Activated gamma-delta T cell treated with anti-CD3 and anti-CD28 coated beads, Interleukin-2, amount 50 U/mL, for 16 hours (primary cell): ENCODE data around the gene GNAQ.
"Not testable (repeated sequence)": the region's sequence is repeated elsewhere in the genome, so short reads cannot be mapped to it uniquely, and the experiment has no call there.

ENCODE experiments used
- DNase-seq: peaks from one replicate; pipeline ENCODE4 v3.0.0-alpha.2; 2020; ENCODE audit warnings: low read depth

The GNAQ gene

DNA sequence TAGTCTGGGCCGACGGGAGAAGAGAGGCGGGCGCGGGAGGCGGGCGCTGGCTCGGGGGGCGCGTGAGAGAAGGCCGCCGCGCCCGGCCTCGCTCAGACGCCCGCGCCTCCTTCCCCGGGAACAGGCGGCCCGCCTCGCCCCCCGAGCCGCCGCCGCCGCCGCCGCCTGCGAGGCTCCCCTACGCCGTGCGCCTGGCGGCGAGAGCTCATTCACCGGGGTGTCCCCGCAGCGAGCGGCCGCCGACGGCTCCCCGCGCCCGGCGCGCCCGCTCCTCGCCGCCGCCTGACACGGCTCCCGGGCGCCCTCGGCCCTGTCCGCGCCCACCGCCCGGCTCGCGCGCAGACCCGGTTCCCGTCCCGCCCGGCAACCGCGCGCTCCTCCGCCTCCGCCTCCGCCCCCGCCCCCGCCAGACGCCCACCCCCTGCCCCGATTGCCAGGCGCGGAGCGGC lies at the start of gene GNAQ:
Gene GNAQ (minus strand): TSS at position 368 of the 449 bp plus-strand sequence. CDS start 576 bp downstream, outside the sequence.
- peak; percentile 13 for DNase-seq

DNA sequence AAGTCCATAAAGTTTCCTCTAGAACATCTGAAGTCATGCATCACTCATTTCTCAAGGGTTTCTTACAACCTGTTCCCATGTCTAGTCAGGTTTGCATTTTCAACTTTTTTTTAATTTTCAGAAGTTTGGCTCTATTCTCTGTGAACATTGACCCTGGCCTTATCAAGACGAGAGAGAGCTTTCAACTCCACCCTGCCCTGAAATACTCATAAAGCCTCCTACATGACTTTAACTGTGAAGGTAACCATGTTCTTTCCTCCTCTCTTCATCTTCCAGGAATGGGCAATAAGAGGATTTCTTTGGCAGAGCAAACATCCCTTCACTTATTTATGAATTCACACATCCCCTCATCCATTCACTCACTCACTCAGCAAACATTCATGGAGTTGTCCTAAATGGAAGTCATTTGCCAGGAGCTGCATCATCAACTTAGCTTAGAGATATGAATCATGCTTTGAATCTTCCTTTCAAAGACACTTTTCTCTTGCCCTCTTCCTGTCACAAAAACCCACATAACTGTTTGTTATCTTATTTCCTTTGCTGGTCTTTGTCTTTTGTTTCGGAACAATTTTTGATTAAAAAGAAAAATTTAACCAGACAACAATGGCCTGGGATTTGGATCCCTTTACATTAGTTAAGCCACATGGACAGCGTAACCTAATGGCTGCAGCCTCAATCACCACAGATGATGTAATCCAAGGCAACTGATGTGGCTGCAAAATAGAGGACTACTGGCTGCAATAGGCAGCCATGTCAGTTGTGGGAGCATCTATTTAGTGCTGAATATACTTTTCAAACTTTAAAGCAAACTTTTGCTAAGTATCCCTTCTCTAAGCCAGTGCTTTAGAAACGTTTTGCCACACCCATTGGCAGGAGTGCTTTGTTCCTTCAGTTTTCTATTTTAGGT lies 43.0 kb upstream of the GNAQ start:
- DNase-seq: no peak

DNA sequence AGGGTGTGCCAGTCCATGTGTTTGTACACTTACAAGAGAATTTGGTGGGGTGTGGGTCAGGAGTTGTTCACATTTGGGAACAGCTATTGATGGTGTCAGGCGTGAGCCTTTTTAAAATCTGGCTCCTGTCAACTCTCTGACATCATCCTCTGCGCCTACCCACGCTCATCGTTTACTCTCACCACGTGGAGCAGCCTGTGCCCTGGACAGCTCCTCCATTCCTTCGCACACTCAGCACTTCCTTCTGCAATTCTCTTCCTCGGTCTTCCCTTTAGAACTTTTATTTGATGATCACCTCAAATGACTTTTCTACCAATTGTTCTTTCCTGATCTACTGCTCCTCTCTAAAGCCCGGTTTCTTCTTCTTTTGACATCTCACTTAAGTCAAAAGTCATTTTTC lies 42.1 kb upstream of the GNAQ start:
- DNase-seq: no peak

DNA sequence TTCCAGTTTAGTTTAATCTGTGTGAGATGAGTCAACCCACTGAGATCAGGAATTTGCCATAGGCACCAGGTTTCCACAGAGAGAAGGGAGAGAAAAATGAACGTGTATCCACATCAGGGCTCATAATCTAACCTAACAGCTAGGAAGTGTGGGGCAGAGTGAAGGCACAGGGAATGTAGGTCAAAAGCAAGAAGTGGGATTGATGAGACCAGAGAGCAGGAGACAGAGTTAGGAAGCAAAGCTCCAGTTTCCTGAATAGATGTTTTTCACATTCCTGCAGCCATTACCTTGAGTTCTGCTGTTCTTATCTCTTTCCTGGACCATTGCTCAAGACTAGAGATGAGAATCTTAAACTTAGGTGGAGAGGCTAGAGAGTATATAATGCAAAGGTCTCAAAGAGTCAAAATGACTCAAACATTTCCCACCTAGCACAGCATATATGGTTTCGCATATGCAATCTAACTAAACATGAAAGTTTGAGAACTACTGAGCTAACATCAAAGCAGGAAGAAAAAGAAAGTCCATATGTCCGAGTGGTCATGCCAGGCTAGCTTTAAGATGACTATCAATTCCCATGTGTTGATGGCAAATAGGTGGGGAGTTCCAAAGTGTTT lies 41.1 kb upstream of the GNAQ start:
- DNase-seq: no peak

DNA sequence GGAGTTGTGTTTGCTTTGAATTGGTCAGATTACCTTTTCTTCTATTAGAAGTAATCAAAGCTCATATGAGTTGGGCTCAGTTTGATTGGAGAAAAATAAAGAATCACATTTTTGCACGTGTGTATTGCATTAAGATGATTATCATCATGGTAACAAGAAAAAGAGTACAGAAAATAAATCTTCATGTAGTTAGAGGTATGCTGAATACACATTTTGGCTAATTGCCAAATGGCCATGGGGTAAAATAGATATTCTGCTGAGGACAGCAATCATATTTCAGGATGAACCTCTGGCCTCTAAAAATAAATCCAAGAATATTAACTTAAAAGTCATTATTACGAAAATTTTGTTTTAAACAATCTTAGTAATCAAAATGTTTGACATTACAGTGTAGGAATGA lies 38.9 kb upstream of the GNAQ start:
- DNase-seq: no peak

DNA sequence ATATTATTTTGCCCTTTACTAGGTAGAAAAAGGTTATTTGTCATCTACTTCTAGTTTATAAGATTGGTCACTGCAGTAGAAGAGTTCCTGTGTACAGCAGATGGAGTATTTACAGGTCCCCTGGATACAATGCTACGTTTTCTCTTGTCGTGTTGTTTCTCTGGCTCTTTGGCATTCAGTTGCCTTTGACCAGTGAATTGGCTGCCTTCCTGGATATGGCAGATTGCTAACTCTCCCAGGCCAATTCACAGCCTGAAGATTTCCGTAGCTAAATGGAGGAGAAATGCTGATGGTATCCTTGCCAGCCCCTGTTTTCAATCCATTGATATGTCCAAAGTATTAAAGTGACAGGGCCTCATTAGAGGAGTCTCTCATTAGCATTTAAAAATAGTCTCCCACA lies 32.5 kb upstream of the GNAQ start:
- no peak for DNase-seq

DNA sequence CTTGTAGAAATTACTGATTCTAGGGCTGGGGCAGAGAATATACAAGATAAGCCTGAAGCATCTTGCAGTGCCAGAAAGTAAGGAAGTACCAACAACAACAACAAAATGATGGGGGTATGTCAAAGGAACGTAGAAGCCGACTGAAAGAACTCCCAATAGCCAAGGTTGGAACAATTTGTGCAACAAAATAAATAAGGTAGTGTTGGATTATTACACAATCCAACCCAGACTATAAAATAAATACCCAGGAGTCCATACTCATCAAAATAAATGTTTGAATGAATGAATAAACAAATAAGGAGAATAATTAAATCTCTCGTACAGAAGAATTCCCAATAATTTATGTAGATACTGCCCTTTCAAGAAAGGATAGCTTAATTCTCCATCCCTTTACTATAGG lies 31.1 kb upstream of the GNAQ start:
- no peak for DNase-seq

DNA sequence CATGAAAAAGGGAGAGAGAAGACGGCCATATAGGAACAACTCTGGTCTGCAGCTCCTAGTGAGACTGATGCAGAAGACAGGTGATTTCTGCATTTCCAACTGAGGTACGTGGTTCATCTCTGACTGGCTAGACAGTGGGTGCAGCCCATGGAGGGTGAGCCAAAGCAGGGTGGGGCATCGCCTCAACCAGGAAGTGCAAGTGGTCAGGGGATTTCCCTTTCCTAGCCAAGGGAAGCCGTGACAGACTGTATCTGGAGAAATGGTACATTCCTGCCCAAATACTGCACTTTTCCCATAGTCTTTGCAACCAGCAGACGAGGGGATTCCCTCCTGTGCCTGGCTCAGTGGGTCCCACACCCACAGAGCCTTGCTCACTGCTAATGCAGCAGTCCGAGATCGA lies 22.6 kb upstream of the GNAQ start:
- not testable (repeated sequence) for DNase-seq

DNA sequence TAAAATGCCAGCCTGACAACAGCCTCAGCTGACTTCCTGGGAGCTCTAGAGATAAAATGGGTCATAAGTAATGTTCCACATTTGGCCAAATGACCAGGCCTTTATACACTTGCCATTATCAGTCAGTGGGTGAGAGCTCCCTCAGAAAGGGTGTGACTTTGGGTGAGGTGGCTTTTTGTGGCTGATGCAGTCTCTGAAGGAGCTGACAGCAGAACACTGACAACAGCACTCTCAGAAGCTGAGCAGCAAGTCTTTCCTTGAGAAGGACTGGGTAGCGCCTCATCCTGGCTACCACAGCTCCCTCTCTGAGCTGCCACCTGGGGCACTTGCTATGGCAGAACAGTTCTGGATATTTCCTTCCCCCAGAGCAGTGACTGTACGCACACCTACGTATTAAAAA lies 22.0 kb upstream of the GNAQ start:
- no peak for DNase-seq

DNA sequence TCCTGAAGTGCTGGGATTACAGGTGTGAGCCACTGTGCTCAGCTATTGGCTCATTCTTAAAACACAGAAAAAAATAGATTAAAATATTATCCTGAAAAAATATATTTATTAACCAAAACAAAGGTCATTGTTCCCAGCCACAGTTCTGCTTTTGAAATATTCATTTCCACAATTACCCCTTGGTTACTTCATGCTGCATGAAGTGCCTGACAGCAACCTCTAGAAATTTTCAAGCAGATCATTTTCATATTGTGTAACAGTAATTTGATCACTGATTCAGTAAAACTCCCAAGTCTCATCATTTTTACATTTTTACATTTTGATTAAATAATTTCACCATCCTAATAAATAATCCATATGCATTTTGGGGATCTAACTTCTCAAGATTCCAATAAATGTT lies 18.8 kb upstream of the GNAQ start:
- DNase-seq: no peak

DNA sequence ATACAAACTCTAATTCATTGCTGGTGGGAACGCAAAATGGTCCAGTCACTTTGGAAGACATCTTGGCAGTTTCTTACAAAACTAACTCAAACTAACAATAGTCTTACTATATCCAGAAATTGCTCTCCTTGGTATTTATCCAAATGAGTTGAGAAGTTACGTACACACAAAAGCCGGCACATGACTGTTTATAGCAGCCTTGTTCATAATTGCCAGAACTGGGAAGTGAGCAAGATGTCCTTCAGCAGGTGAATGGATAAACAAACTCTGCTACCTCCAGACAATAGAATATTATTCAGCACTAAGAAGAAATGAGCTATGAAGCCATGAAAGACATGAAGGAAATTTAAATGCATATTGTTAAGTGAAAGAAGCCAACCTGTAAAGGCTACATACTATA lies 17.9 kb upstream of the GNAQ start:
- DNase-seq: no peak

DNA sequence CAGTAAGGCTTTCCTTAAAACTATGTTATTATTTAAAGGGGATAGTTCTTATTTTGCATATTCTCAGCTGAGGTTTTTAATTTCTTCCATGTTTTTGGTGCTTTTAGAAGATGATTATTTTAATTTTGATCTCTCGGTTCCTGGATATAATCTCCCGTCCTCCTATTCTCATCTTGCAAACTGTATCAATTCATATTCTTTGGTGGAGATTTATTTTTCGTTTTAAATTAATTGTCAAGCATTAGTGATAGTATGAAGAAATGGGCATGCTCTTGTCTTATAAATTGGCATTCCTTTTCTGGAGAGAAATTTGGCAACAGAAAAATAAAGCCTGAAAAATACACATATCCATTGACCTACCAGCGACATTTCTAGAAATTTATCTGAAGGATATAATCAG lies 15.5 kb upstream of the GNAQ start:
- DNase-seq: no peak

DNA sequence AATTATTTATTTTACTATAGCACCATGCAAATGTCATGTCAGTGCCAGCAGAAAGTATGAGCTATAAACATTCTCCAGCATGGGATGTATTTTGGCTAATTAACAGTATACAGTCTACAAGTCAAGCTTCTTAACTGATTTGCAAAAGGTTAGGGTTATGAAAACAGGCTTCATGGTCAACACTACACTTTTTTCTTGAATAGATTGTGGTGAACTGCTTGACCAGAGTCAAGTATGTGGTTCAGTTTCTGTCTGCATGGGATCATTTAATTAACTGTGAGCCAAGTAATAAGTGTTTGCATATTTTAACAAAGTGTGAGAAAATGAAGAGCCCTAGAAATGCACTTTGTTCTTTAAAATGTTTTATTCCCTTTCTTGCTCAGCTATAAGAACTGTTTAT lies 14.5 kb upstream of the GNAQ start:
- no peak for DNase-seq

DNA sequence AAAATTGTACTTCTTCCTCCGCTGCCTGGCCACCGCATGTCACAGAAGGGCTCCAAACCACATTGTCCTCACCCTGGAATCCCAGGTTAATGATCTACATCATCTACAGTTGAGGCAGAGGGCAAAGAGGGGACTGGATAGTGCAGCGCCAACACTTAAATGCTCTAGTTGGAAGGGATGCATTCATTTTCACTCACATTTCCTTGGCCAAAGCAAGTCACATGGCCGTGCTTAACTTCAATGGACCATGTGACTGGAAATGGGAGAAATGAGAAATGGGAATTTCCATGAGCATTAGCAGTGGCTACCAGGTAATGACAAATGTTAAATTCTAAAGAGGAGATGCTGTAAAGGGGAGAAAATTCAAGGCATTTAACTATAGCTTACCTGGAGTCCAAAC lies 13.3 kb upstream of the GNAQ start:
- no peak for DNase-seq

DNA sequence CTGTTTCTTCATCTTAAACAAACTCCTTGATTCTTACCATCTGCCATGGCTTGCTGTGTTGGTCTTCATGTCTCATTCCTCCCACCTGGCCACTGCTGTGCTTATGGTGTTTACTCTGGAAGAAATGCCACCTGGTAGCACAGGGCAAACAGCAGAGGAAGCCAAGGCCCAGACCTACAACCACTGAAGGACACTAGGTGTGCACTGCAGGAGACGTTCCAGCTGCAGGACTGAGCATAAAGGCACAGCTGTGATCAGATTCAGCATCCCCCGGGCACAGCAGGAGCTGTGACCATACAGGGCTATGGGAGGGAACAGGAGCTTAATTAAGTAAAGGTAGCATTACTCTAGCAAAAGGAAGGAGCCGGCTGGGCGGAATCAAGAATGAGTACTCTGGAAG lies 12.6 kb upstream of the GNAQ start:
- DNase-seq: no peak

DNA sequence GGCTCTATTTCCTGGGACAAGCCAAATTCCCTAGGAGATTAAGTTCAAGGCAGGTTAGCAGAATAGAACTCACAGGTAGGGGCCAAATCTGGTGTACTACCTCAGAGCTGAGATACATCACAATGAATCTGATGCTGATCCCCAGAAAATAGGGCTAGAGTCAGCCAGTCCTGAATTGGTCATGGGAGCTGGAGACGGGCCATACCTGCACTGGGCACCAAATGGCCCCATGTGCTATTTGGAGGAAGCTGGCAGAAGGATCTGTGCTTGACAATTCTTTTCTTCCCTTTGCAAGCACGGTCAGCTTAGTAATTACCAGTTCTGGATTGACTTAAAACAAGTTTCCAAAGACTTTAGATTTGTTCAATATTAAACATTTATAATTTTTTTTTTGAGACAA lies 10.4 kb upstream of the GNAQ start:
- no peak for DNase-seq

DNA sequence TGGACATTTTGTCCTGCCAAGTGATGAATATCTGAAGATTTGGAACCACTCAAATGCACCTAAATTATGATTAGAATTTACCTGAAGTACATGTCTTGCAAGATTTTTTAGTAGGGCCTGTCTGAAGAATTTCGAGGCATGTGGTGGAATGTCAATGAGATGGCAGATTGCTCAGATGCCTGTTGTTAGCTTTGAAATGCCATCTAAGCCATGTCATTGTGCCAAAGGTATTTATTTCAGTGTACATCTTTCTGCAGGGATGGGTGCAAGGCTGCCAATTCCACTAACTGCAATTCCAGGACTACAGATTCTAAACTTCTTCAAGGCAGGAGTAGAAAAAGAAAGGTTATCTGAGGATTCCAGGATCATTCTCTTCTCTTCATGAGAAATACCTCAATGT lies 9.1 kb upstream of the GNAQ start:
- no peak for DNase-seq

DNA sequence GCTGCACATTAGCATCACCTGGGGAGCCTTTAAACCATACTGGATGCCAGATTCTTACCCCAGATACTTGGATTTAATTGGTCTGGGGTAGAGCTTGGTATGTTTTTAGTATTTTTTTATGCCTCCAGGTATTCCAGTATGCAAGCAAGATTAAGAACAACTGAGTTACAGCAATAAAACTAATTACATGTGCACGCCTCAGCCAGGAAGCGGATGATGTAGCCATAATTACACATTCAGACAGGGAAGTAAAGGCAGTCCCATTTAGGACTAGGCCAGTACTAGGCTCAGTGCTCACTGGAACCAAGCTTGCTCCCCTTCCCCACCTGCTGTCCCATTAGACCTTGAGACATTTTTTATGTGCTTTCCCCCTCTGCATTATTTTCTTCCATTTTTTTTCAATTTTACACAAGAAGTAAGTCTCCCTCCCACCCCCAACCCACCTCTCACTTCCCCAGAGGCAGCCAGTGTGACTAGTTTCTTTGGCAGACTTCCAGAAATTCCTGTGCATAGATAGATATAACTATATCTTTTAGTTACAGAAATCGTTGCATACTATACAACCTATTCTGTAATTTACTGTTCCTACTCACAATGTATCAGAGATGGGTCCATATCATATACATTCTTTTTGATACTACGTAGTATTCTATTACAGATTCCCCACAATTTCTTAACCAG lies 7.1 kb upstream of the GNAQ start:
- no peak for DNase-seq

DNA sequence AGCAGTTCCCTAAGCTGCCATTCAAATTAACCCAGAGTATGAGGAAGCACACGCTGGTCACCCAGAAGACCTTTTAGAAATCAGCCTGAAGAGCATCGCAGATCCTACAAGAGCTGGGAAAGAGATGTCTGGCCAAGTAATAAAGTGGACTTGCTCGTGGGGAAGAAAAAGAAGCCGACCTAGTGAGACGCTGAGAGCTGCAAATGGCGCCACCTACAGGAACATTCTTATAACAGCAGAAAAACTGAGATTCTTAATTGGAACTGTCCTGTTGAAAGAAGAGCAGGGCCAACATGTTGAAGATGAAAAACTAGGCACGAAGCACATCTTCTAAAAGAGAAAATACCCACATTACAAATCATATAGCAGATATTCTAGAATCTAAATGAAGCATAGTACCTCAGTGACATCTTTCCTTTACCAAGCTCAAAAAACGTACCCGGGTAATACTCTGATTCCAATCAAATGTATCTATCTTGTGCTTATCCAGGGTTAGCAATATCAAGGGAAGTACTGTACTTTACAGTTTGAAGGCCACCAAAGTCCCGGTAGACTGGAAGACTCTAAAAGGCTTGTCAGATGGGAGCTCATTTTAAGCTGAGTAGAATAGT lies 3.9 kb upstream of the GNAQ start:
- DNase-seq: peak; percentile 28

DNA sequence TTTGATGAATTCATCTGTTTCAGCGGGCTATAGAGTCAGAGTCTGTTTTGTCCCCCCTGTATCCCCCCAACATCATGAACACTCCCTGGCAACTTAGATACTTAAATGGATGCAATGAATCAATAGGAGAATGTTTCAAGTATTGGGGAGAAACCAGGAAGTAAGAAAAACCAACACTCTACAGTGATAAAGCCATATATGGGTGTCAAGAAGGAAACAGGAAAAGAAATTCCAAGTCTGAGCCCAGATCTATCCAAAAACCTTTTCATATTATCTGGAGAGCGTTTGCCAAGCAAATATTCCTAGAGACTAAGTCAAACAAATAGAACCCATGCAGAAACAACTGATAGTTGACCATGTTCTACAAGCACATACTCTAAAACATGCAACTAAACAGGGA lies 2.3 kb upstream of the GNAQ start:
- no peak for DNase-seq

DNA sequence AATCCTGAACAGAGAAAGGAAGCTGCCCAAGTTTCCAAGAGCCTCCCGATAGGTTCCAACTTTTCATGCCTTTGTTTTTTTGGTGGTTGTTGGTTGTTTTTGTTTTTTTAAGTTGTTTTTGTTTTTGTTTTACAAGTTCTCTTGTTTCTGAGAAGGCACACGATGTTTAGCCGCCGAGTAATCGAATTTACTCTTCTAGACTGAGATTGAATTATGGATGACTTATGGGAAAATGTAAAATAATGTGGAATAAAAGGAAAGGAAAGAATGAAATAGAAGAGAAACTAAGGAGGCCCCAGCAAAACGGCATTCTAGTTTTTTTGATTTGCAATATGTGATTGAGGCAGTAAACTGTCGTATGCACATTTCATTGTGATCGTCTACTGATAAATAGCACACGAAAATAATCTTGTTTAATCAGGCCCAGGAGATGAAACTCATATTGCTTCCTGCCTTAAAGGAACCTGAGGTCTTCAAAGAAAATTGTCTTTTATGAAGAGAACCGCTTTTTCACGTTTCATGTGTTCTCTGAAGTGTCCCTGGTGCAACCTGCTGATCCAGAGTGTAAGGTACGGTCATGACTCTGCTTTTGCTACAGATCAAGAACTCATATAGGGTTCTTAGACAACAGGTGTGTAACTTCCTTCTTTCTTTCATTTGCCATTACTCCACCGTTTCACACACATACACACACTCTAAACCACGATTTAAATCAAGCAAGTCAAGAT lies 1.3 kb upstream of the GNAQ start:
- DNase-seq: no peak
